ENCODE measurements around the gene BCAS1.

DNA sequence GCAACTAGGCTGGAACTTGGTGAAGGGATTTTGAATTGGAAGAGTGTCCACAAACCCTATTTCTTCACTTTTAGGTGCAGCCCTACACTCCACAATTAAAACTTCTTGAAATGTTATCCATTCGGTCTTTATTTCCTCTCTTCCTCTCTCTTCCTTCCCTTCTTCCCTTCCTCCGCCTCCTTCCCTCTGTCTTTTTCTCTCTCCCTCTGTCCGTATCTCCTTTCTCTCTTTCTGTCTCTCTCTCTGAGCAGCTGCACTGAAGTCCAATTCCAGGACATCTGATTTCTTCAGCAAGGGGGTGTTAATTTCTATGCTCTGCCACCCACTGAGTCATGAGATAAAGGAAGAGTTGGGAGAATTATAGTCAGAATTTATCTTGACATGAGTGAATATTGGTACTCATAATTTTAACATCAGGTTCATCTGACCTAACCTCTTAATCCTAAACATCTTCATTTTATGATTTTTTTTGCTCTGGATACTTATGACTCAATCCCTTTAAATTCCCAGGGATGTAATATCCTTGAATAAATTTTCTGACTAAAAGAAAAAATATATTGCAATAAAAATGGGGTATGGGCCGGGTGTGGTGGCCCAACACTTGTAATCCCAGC, 84.2 kb downstream of the BCAS1 start:
- no peak for TF ChIP-seq SUZ12 (IDR thresholded peaks at IDR 0.05; ENCODE audit: extremely low read depth, insufficient read depth, insufficient read length)
- no peak for TF ChIP-seq ZNF274 (IDR thresholded peaks at IDR 0.05; ENCODE audit: low read depth, low read length)

Measured in NT2/D1 (cell line).